ENCODE measurements around the gene ANKRD44.

- TF ChIP-seq ZBTB21 (CRISPR knock-in tag; IDR thresholded peaks at IDR 0.05; ENCODE audit: borderline replicate concordance) (no peak), CTCF (IDR thresholded peaks at IDR 0.05) (no peak)
These were observed 351.3 kb downstream of the ANKRD44 start for GRCh38 chr2:196959281-196959680.
